Coronary artery (tissue), 2 donors: ENCODE results near the gene VPS50.

Source experiments
- DNase-seq: peaks from one replicate; pipeline ENCODE4 v3.0.0-alpha.2; 2017; ENCODE audit warnings: low spot score
- H3K27ac ChIP-seq, 2 donors: fragments of 200-600 bp; sonication (generic); one replicate each; pipeline ENCODE4 v1.5.1; 2016 to 2019
- H3K4me3 ChIP-seq: fragments of 200-600 bp; sonication (generic); 2 replicates; pipeline ENCODE4 v1.5.1; 2016; ENCODE audit warnings: mild to moderate bottlenecking, moderate library complexity
- CTCF ChIP-seq: fragments of 200-600 bp; sonication (generic); IDR thresholded peaks from one replicate; pipeline ENCODE4 v1.5.1; 2019; ENCODE audit warnings: antibody characterized with exemption

VPS50 gene

GRCh38 chr7:93198472-93198871, 33.7 kb upstream of the VPS50 start:
- no peak for TF ChIP-seq CTCF
- Histone ChIP-seq H3K4me3 (no peak overlapping the region), H3K27ac (no peak overlapping the region)
- no peak for DNase-seq

- TF ChIP-seq CTCF = no peak
- no peak for DNase-seq
- Histone ChIP-seq H3K27ac (no peak overlapping the region), H3K4me3 (no peak overlapping the region)
Measured at GRCh38 chr7:93202594-93203250, 29.4 kb upstream of the VPS50 start.

GRCh38 chr7:93203496-93203895, 28.7 kb upstream of the VPS50 start:
- no peak for DNase-seq
- TF ChIP-seq CTCF = no peak
- no peak overlapping the region for H3K27ac ChIP-seq
- no peak overlapping the region for H3K4me3 ChIP-seq

- TF ChIP-seq CTCF = no peak
- no peak for DNase-seq
- H3K4me3 ChIP-seq = no peak overlapping the region
- no peak overlapping the region for H3K27ac ChIP-seq
Measured at GRCh38 chr7:93205046-93205445, 27.1 kb upstream of the VPS50 start.

GRCh38 chr7:93211228-93211818, 20.8 kb upstream of the VPS50 start:
- no peak for DNase-seq
- Histone ChIP-seq H3K27ac (no peak overlapping the region), H3K4me3 (no peak overlapping the region)
- no peak for TF ChIP-seq CTCF

- Histone ChIP-seq H3K4me3 (no peak overlapping the region), H3K27ac (no peak overlapping the region)
- no peak for TF ChIP-seq CTCF
- no peak for DNase-seq
Measured at GRCh38 chr7:93212881-93213280, 19.3 kb upstream of the VPS50 start.
